ENCODE data around the gene CDKN1A. TPM values are rescaled to one million over a fixed set of nuclear protein-coding genes. Genes with fewer than 3 reads are reported as not detected.
A peak's percentile ranks its signal among the peaks of the same experiment; 100 is the strongest.

The CDKN1A gene
- total and polyA plus RNA-seq, 10 of the 15 experiments (the other 5 are each of a cell fraction or from before 2014, with no cell fraction given) = 25.2 to 637 (median 216) TPM

- TF ChIP-seq, protein P1, sequence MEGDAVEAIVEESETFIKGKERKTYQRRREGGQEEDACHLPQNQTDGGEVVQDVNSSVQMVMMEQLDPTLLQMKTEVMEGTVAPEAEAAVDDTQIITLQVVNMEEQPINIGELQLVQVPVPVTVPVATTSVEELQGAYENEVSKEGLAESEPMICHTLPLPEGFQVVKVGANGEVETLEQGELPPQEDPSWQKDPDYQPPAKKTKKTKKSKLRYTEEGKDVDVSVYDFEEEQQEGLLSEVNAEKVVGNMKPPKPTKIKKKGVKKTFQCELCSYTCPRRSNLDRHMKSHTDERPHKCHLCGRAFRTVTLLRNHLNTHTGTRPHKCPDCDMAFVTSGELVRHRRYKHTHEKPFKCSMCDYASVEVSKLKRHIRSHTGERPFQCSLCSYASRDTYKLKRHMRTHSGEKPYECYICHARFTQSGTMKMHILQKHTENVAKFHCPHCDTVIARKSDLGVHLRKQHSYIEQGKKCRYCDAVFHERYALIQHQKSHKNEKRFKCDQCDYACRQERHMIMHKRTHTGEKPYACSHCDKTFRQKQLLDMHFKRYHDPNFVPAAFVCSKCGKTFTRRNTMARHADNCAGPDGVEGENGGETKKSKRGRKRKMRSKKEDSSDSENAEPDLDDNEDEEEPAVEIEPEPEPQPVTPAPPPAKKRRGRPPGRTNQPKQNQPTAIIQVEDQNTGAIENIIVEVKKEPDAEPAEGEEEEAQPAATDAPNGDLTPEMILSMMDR (IDR thresholded peaks at IDR 0.05 in 2 of 3, conservative IDR thresholded peaks at IDR 0.05 in 1 of 3; ENCODE audit: control insufficient read depth in 2 of 3, extremely low read depth in 1 of 3, insufficient read depth in 1 of 3, low read depth in 3 of 3, low read length in 3 of 3) = peak; percentile 43 to 69 (median 51)
- TF ChIP-seq BMI1 (IDR thresholded peaks at IDR 0.05; ENCODE audit: borderline replicate concordance) = peak; percentile 21; the same call in 1 of the 2 replicates
- no peak for TF ChIP-seq TCF7 (IDR thresholded peaks at IDR 0.05; ENCODE audit: borderline replicate concordance)
- TF ChIP-seq ZNF274 (IDR thresholded peaks at IDR 0.05; ENCODE audit: insufficient read depth, insufficient read length) = no peak
- TF ChIP-seq FOXM1 (IDR thresholded peaks at IDR 0.05; ENCODE audit: low read depth, low read length) = no peak
- TF ChIP-seq, protein P2, sequence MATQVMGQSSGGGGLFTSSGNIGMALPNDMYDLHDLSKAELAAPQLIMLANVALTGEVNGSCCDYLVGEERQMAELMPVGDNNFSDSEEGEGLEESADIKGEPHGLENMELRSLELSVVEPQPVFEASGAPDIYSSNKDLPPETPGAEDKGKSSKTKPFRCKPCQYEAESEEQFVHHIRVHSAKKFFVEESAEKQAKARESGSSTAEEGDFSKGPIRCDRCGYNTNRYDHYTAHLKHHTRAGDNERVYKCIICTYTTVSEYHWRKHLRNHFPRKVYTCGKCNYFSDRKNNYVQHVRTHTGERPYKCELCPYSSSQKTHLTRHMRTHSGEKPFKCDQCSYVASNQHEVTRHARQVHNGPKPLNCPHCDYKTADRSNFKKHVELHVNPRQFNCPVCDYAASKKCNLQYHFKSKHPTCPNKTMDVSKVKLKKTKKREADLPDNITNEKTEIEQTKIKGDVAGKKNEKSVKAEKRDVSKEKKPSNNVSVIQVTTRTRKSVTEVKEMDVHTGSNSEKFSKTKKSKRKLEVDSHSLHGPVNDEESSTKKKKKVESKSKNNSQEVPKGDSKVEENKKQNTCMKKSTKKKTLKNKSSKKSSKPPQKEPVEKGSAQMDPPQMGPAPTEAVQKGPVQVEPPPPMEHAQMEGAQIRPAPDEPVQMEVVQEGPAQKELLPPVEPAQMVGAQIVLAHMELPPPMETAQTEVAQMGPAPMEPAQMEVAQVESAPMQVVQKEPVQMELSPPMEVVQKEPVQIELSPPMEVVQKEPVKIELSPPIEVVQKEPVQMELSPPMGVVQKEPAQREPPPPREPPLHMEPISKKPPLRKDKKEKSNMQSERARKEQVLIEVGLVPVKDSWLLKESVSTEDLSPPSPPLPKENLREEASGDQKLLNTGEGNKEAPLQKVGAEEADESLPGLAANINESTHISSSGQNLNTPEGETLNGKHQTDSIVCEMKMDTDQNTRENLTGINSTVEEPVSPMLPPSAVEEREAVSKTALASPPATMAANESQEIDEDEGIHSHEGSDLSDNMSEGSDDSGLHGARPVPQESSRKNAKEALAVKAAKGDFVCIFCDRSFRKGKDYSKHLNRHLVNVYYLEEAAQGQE (IDR thresholded peaks at IDR 0.05; ENCODE audit: low read depth, low read length) = no peak
- TF ChIP-seq HDAC6 (IDR thresholded peaks at IDR 0.05; ENCODE audit: unreplicated experiment) = no peak
- 0 out of 2 replicates have a peak, but pooled peaks have one; percentile 16 for TF ChIP-seq CBFB (IDR thresholded peaks at IDR 0.05; ENCODE audit: low read depth)
- no peak for TF ChIP-seq ZNF207 (IDR thresholded peaks at IDR 0.05; ENCODE audit: borderline replicate concordance)
- no peak for TF ChIP-seq NR2C2 (IDR thresholded peaks at IDR 0.05; ENCODE audit: borderline replicate concordance, control insufficient read depth, insufficient read length, low read depth)
- TF ChIP-seq SMC3 (IDR thresholded peaks at IDR 0.05; ENCODE audit: borderline replicate concordance, low read length) = peak; percentile 73
- TF ChIP-seq, protein P3, sequence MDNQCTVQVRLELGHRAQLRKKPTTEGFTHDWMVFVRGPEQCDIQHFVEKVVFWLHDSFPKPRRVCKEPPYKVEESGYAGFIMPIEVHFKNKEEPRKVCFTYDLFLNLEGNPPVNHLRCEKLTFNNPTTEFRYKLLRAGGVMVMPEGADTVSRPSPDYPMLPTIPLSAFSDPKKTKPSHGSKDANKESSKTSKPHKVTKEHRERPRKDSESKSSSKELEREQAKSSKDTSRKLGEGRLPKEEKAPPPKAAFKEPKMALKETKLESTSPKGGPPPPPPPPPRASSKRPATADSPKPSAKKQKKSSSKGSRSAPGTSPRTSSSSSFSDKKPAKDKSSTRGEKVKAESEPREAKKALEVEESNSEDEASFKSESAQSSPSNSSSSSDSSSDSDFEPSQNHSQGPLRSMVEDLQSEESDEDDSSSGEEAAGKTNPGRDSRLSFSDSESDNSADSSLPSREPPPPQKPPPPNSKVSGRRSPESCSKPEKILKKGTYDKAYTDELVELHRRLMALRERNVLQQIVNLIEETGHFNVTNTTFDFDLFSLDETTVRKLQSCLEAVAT (IDR thresholded peaks at IDR 0.05) = no peak
- TF ChIP-seq EZH2 (IDR thresholded peaks at IDR 0.05; ENCODE audit: borderline replicate concordance, control insufficient read depth, low read depth, low read length) = no peak
Observed at GRCh38 chr6:36724514-36725390, 46.2 kb downstream of the CDKN1A start (continued).
